AG08396 (cell line): ENCODE measurements around the gene SCN2B.

Source experiments
- DNase-seq: peaks from one replicate; pipeline ENCODE4 v3.0.0; 2012; ENCODE audit warnings: low spot score, mixed read lengths

The SCN2B gene, protein sequence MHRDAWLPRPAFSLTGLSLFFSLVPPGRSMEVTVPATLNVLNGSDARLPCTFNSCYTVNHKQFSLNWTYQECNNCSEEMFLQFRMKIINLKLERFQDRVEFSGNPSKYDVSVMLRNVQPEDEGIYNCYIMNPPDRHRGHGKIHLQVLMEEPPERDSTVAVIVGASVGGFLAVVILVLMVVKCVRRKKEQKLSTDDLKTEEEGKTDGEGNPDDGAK

DNA sequence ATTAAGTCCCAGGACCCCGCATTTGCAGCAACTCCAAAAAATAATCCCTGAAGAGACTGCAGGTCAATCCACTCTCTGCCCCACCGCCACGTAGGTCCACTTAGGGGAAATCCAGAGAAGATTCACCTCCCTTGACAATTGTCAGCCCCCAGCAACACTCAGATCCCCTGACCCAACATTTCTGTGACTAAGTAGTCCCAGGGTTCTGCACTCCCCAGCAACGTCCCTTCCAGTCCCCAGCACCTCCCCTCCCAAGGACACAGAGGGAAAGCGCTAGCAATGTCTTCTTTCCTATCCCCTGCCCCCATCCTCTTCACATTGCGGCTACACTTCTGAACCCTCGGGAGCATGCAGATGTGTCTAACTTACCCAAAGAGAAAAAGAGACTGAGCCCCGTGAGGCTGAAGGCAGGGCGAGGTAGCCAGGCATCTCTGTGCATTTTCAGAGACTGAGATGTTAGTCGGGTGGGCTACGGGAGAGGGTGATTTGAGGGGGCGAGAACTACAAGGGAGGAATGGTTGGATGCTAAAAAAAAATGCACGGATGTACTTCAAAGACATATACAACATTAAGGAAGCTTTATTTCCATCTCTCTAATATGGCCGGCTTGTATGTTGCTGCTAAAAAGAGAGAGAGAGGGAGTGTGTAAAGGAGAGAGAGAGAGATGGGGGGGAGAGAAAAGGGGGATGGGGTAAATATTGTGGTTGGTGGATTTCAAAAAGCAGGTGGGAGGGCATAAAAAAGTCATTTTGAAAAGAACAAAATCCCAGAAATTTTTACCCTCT, at the start of gene SCN2B:
Gene SCN2B (minus strand): TSS at position 647 of the 785 bp plus-strand sequence. CDS start 208 bp downstream, at position 439.
- no peak for DNase-seq

DNA sequence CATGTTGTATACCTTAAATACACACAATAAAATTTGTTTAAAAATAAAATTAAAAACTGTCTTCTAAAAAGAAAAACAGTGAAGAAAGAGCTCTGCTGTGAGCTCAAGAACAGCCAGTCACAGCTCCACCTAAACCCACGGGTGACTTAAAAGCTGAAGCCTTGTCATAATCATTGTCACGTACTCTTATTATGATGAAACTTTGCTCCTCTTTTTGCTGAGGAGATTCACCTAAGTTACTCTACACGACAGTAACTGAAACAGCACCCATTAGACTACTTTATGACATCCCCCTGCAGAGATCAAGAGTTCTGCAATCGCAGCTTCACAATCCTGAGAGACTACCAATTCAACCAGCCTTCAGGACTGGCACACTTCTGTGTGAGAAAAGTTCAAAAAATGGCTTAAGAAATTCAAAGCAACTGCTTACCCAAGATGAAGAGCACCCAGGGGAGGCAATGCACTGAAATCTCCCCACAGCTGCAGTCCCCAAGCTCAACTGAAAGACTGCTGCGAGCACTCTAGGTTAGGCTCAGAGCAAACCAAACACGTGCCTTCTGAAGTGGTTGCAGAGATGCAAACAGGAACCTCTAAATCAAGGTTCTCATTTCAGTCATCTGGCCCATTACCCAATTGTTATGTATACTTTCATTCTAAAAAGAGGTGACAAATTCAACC, 48.2 kb upstream of the SCN2B start, which contains the start of gene JAML:
Gene JAML (minus strand): TSS at position 501 of the 678 bp plus-strand sequence. CDS start 10,145 bp downstream, outside the sequence.
- DNase-seq: no peak

DNA sequence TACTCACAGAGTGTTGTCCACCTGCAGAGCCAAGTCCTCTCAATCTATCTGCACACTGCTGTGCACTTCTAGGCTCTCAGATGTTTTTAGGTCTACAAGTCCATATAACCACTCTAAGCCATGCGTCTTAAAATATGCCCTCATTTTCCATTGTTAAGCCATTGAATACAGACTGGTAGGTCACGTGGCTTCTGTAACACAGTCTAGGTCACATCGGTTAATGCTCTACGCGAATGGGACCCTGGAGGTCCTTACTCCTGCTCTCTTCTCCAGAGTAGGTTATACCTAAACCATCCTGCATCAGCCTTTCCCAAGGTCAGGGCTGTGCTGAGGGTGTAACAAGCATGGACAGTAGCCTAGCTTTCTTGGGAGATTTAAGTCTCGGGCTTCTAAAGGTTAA, 47.6 kb upstream of the SCN2B start:
- no peak for DNase-seq

DNA sequence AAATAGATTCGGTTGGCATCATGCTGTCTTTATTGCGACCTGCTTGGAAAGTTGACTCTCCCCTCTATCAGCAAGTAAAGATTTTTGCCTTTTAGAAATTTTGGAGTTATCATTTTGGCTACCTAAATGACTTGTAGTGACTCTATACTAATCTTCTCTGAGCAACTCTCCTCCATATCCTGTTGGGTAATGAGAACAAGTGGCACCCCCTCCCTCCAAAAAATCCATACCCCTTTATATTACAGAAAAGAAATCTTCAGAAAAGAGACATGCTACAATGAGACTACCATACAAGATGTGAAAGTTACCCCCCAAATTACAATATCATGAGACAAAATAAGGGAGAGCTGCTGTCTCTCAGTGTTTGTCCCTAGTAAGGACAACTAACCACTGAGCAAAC, 47.1 kb upstream of the SCN2B start:
- no peak for DNase-seq

DNA sequence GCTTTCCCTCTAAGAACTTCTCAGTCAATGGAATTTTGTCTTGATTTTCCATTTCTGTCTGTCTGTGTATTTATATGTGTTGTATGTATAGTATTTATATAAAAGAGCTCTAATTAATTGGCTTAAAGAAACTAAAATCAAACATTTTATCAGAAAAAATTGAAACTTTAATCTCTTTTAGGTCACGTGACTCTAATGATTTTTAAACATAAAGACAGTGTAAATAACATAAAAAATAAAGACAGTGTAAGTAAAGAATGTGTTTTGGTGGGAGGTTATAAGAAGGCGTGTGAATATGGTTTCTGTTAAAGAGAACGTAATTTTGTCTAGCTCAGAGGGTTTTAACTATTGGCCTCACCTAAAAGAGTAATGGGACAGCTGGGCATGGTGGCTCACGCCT, 46.0 kb upstream of the SCN2B start:
- DNase-seq: no peak

DNA sequence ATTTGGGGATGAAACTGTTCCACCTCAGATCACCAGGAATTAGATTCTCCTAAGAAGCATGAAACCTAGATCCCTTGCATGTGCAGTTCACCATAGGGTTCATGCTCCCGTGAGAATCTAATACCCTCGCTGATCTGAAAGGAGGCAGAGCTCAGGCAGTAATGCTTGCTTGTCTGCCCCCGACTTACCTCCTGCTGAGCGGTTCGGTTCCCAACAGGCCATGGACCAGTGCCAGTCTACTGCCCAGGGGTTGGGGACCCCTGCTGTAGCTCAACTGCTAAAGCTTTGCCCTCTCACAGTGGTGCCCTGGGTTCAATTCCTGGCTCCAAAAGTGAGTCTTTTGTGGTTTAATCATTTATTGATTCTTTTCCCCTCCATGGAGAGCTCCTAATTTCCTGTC, 45.0 kb upstream of the SCN2B start:
- DNase-seq: no peak

DNA sequence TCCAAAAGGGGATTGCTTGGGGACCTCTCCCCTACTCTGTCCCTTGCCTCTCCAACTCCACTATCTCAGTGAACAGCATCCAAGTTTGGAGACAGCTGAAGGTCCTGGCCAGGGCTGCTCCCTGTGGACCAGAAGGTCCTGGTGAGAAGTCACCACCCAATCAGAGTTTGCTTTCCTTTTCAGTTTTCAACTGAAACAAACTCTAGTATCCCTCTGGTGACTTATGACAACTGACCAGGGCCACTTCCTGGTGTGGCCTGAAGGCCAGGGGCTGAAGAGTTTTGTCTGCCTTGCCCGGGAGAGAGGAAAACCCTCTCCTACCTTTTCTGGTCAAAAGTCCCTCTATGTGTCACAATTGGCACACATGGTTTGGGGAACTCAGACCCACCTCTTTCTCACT, 43.3 kb upstream of the SCN2B start:
- no peak for DNase-seq

DNA sequence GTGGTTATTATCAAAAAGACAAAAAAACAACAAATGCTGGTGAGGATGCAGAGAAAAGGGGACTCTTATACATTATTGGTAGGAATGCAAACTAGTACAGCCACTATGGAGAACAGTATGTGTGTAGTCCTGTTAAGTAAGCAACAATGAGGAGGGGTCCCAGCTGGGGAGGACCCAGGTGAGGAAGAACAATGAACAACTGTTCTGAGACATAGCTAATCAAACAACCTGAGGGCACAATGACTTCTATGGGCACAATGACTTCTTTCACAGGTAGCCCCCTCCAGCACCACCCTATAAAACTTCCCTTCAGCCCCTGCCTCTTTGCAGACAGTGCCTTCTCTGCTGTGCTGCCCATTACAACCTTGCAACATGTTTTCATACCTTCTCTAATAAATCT, 42.8 kb upstream of the SCN2B start:
- DNase-seq: no peak

DNA sequence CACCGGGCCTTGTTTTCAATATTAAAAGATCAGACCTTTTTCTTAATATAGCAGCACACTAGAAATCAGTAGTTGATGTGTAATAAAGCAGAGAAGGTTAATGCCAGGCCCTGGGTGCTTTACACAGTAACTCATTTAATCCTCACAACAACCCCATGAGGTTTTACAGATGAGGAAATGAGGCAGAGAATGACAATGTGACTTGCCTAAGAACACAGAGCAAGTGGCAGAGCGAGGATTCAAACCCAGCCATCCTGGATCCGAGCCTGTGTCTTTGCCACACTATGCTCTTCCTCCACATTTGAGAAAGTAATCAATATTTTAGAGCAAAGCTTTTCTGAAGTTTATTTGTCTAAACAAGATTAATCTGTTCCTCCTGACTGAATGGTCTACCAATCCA, 41.1 kb upstream of the SCN2B start:
- no peak for DNase-seq

DNA sequence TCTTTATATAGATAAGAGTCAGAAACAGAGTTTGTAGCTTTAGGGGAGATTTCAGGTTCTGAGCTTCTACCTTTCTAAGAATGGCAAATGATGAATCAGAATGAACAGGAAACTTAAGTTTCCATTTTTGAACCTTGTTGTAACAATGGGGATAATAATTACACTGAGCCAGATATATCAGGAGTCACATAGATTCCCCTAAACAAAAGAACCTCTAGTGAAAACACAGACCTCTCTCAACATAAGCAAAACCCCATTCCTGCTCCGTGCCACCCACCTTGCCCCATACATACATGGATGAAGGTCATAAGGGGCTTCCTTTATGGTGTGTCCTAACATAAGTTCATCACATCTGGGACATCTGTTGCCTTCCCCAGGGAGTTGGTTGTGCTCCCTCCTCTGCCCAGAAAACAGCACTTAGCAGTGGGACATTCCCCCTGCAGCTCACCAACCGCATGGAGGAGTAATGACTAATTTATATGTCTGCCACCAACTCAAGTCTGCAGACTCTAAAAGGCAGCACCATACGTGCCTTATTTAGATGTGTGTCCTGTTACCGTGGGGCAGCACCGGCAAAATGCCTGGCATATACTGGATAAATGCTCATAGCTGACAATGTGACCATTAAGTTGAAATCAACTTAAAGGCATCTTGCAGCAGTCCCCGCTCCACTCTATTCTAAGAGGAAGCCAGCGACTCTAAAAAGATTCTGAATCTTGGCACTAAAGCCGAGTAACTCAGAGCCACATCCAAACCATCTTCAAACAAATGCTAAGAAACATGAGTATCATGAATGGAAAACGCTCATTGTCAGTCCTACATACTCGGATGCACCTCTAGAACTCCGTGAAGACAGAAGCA, 40.4 kb upstream of the SCN2B start:
- DNase-seq: no peak

DNA sequence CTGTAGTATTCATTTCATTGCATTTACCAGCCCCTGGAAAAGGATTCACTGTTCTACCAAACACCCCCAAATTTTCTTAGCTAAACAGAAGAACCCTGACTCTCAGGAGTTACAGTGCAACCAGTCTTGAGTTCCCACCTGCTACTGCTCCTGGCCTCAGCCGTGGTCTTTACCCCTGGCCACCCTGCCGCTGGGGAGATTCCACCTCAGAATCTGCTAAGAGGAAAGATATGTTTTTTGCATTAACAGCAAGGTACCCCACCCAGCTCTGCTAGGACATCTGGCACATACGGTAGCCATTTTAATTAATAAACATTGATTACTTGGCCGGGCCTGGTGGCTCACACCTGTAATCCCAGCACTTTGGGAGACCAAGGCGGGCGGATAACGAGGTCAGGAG, 39.3 kb upstream of the SCN2B start:
- no peak for DNase-seq

DNA sequence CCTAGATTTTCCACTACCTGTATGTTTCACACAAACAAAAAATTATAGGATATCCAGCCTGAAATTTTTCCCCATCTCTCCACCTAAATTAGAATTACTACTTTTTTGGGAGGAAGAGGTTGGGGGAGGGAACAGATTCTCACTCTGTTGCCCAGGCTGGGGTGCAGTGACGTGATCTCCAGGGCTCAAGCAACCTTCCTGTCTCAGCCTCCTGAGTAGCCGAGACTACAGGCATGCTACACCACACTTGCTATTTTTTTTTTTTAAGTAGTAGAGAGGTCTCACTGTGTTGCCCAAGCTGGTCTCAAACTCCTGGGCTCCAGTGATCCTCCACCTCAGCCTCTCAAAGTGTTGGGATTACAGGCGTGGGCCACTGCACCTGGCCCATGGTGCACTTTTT, 38.8 kb upstream of the SCN2B start:
- DNase-seq: no peak

DNA sequence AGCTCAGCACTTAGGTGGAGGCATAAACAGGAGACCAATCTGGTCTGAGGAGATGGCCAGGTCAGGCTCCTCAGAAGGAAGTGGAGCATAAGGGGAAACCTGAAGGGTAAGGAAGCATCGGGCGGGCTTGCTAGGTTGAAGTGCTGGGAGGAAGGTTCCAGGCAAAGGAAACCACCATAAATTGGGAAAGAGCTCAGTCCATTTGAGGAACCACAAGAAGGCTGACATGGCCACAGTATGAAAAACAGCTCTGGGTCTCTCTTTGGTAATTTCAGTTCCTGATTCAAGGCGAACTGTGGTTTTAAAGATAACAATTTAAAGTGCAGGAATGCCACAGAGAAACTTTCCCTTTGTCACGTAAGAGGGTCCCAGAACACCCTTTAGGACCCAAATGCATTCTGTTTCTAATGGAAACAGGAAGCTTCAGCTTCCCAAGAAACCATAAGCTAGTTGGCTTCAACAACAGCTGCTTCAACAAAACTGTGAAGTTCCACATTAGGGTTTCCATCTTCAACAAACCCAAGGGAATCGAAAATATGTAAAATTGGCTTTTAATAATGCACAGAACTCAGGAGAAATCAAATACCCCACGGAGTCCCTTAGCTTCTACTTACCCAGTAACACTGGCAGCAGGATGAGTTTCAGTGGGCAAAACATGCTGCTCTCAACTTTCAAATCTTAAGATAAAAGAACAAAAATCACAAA, 37.9 kb upstream of the SCN2B start:
- no peak for DNase-seq

DNA sequence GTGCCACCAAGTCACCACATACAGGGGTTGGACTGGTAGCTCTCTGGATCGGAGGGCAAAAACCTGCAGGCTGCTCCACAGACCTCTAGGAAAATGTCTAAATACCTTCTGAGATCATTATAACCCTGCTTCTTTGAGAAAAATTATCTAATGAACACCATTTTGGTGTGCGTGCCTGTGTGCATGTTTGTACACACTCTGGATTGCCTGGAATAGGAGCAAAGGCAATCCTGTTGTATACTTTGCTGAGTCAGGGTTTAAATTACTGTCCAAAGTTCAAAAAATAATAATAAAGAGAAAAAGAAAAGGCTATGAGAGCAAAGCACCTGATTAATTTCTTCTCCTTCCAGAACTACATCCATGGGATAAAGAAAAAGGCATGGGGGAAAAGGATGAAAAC, 37.3 kb upstream of the SCN2B start:
- no peak for DNase-seq

DNA sequence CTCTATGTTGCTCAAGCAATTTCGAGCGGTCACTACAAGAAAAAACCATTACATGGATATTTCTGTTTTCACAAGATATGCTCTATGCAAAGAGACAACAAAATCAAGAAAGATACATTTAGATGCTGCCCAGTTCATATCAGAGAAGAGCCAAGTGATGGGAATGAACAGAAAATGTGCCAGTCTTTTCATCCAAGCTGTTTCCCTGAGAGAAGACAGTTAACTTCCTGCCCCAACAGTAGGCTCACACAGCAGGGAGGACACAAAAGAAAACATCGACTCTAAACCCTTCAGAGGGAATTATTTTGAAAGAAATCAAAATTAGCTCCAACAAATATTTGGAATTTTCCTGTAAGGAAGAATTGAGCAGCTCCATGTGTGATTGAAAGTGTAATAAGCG, 36.8 kb upstream of the SCN2B start:
- DNase-seq: no peak

DNA sequence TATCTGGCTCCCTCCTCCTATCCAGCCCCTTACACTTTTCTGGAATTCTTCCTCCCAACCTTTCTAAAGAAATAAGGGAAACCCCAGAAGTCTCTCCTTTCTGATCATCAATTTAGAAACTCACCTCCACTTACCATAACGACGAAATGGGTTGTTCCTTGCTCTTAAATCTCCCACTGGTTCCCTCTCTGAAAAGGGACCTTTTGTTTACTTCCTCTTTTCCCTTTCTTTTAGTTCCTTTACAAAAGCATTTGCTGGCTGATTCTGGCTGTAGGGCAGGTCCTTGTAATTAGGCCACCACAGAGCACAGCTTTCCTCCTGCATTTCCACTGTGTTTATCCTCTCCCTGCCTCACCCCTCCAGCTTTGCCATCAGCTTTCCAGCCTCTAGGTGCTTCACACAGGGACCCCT, 36.3 kb upstream of the SCN2B start:
- DNase-seq: no peak

DNA sequence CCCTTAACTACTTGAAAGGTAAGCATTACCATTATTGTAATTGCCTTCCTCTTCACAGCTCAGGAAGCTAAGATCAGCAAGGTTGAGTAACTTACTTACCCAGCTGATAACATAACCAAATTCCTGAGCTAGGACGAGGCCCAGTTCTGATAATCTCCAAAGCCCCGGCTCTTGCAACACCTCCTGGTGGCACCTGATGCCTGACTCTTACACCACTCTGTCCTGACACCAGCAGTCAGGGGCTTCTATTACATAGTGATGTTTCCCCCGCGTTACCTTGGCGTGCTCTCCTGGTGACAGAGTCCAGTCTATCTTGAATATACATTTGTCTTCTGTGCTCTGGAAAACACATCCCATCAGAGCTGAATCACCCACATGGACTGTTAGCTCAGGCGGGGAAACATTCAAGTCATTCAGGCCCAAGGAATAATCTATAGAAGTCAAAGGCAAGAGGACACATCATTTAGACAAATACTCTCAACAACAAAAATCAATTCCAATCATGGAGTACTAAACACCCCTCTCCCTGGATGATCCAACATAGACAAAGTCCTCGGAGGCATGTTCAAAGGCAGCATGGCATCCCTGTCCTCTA, 35.8 kb upstream of the SCN2B start:
- no peak for DNase-seq

DNA sequence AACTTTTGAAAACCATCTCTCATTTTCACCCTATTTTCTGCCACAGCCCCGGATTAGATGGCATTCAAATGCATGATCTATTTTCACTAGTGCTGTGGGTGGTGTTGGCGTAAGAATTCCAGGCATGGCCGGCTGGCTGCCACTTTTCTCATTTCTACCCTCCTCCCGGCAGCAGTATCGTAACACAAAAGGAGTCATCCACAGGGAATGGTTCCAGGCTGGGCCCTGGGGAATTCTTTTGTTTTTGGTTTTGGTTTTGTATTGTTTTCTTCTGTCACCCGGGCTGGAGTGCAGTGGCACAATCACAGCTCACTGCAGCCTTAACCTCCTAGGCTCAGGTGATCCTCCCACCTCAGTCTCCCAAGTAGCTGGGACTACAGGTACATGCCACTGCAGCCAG, 34.6 kb upstream of the SCN2B start:
- no peak for DNase-seq

DNA sequence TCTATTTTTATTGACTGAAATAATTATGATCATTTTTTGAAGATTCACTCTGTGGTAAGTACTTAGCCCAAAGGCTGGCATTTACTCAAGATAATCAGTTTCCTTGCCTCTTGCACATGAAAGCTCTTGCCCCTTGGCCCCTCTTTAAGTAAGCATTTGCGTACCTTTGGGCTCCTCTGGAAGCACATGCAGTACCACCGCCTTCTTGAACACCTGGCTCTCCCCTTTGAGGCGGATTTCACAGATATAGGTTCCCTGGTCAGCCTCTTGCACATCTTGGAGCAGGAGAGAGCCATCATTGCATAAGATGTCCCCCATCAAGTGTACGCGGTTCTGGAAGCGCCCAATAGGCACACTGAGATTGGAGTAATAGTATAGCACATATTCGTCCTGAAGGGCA, 33.9 kb upstream of the SCN2B start:
- no peak for DNase-seq

DNA sequence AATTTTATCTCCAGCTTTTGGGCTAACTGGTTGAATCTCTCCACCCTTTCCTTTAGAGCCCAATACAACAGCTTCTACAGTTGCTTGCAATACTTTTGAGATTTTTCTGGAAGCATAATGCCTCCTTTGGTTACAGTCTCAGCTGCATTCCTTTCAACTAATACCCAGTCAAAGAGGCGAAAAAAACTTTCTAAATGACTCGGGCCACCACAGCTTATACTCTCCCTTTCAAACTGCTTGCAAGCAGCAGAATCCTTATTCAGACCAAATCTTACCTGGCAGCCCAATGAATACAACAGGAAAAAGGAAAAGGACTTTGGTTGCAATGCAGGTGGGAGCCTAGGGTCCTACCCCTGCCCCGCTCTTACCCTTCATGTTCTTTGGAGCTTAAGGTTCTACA, 32.6 kb upstream of the SCN2B start:
- DNase-seq: no peak

DNA sequence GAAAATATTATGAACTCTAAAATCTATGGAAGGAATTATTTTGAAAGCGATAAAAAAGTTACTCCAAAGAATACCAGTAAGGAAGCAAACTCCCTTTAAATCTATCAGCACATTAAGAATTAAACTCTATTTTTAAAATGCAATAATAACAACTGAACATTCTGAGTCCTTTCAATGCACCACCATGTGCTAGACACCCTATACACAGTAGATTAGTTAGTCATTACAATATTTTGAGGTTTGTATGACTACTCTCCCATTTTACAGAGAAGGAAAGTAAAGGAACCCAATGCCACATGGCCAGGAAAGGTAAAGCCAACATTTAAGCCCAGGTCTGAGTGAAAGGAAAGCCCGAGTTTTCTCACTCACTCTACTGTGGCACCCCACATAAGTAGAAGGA, 30.6 kb upstream of the SCN2B start:
- DNase-seq: no peak
